Epithelial cell of esophagus (primary cell): ENCODE measurements around the gene ZNF611.
A peak's percentile ranks its signal among the peaks of the same experiment; 100 is the strongest.
"Not testable (repeated sequence)": the region's sequence is repeated elsewhere in the genome, so short reads cannot be mapped to it uniquely, and the experiment has no call there.

Source experiments
- DNase-seq: peaks from one replicate; pipeline ENCODE4 v3.0.0; 2010; ENCODE audit warnings: low read depth
- H3K4me3 ChIP-seq: 2 replicates; pipeline ENCODE4 v1.5.1; 2011; ENCODE audit warnings: mild to moderate bottlenecking, low read length, control low read depth
- CTCF ChIP-seq: IDR thresholded peaks from 2 replicates; pipeline ENCODE4 v1.5.1; 2011; ENCODE audit warnings: low read depth, mild to moderate bottlenecking, low read length, control low read depth, inconsistent platforms; ENCODE audit not compliant: insufficient read depth; ENCODE audit errors: missing control alignments

ZNF611 gene

DNA sequence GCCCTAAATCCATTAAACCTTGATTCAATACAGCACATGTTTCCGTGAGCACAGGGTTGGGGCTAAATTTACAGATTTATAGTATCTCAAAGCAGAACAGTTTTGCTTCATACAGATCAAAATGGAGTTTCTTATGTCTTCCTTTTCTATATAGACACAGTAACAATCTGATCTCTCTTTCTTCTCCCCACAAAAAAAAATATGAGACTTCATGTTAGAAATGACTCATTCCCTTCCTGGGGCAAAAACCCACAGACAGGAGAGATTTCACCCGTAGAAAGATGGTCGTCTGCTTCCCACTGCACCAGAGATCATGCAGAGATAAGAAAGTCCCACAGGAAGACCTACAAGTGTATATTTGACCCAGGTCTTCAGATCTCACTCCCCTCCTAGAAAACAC is 7.7 kb upstream of the ZNF611 start:
- H3K4me3 ChIP-seq: no peak overlapping the region
- no peak for DNase-seq
- no peak for TF ChIP-seq CTCF

DNA sequence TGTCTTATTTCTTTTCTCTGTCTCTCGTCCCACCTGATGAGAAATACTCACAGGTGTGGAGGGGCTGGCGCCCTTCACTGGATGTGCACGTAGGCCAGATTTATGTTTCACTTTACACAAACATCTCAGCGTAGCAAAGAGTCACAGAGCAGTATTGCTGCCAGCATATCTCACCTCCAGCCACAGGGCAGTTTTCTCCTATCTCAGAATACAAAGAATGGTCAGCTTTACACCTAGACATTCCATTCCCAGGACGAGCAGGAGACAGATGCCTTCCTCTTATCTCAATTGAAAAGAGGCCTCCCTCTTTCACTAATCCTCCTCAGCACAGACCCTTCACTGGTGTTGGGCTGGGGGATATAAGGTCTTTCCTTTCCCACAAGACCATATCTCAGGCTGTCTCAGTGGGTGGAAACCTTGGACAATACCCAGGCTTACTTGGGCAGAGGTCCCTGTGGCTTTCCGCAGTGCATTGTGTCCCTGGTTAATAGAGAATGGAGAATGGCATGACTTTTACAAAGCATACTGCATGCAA is 7.2 kb upstream of the ZNF611 start:
- no peak for DNase-seq
- no peak for TF ChIP-seq CTCF
- H3K4me3 ChIP-seq: no peak overlapping the region

DNA sequence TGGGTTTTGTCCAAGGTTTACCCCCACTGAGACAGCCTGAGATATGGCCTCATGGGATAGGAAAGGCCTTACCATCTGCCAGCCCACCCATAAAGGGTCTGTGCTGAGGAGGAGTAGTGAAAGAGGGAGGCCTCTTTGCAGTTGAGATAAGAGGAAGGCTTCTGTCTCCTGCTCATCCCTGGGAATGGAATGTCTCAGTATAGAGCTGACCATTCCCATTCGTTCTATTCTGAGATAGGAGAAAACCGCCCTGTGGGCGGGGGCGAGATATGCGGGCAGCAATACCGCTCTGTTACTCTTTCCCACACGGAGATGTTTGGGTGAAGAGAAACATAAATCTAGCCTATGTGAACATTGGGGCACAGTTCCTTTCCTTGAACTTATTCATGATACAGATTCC is 6.5 kb upstream of the ZNF611 start:
- DNase-seq, H3K4me3 ChIP-seq: not testable (repeated sequence)

GRCh38 chr19:52739576-52739975 is 4.7 kb upstream of the ZNF611 start:
- no peak for TF ChIP-seq CTCF
- DNase-seq: no peak
- no peak overlapping the region for H3K4me3 ChIP-seq

DNA sequence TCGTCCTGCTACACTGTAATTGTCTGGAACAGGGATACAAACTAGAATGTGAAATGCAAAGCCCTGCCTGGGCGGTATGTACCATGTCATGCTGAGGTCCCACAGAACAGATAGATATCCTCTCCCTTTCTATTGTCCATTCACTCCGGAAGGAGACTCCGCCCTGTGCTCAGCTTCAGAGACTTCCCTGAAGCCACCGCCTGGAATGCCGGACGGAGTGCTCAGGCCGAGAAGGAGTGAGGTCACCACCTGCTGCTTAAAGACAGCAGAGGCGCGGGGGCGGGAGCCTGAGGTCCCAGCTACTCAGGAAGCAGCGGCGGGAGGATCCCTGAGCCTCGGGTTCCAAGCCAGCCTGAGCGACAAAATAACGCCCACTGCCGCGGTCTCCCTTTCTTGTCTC is 890 bp upstream of the ZNF611 start:
- H3K4me3 ChIP-seq: no peak overlapping the region
- no peak for DNase-seq
- no peak for TF ChIP-seq CTCF

- DNase-seq: peak; percentile 14
- no peak for TF ChIP-seq CTCF
- H3K4me3 ChIP-seq: peak overlapping the region; percentile 93
Measured at GRCh38 chr19:52734331-52734892, 432 bp downstream of the ZNF611 start.

GRCh38 chr19:52726051-52726450 is 8.8 kb downstream of the ZNF611 start:
- not testable (repeated sequence) for H3K4me3 ChIP-seq, DNase-seq

DNA sequence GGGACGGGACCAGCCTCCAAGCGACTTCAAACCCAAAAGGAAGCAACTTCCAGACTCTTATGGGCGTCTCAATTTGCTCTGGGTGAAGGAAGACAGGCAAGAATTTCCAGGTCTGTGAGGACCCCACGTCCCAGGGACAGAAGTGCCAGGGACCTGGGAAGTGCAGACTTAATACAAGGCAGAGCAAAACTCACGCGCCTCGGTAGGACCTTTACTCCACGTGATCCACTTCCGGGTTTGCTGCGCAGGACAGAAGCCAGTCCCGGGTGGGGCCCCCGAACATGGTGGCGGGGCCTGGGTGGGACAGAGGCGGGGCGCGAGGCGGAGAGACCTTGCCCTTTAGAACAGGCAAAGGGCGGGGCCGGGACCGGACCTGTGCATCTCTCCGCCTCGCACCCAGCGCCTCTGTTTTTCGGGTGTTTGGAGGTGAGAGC is 9.3 kb downstream of the ZNF611 start:
- no peak for DNase-seq
- TF ChIP-seq CTCF: no peak
- no peak overlapping the region for H3K4me3 ChIP-seq
